HepG2 (cell line): Measurements from ENCODE around the gene PARK7. TPM values are rescaled to one million over a fixed set of nuclear protein-coding genes. Genes with fewer than 3 reads are reported as not detected.

Experiments
- GABPA ChIP-seq, 2 experiments: IDR thresholded peaks; 2 replicates each; pipeline ENCODE4 v1.6.1; 2011 to 2016; ENCODE audit warnings: low read depth in 2 of 2, low read length in 1 of 2, missing biosample characterization in 1 of 2, missing genetic modification characterization in 1 of 2
- HNF1A ChIP-seq, 2 experiments: sonication (generic) in 1 of 2; formaldehyde crosslinking in 1 of 2; IDR thresholded peaks; 2 replicates each; pipeline versions ENCODE4 v1.4.0 to v1.6.1; 2016 to 2020; ENCODE audit warnings: borderline replicate concordance in 1 of 2, low read depth in 1 of 2, mild to moderate bottlenecking in 1 of 2, missing genetic modification reagents in 1 of 2
- HNF4G ChIP-seq, 2 experiments: sonication (generic) in 1 of 2; formaldehyde crosslinking in 1 of 2; IDR thresholded peaks; 2 replicates each; pipeline versions ENCODE4 v1.4.0 to v1.6.1; 2011 to 2020; ENCODE audit warnings: borderline replicate concordance in 2 of 2, low read depth in 2 of 2, mild to moderate bottlenecking in 2 of 2, low read length in 1 of 2, missing genetic modification reagents in 1 of 2, moderate library complexity in 1 of 2
- KLF16 ChIP-seq, 2 experiments: sonication (generic) in 1 of 2; formaldehyde crosslinking in 1 of 2; IDR thresholded peaks; 2 replicates each; pipeline versions ENCODE4 v1.6.1 to v1.8.0; 2016 to 2023; ENCODE audit warnings: missing genetic modification reagents in 2 of 2, missing compliant biosample characterization in 1 of 2
- PREB ChIP-seq: sonication (generic); formaldehyde crosslinking; IDR thresholded peaks from 2 replicates; pipeline ENCODE4 v1.4.0; 2020; ENCODE audit warnings: missing genetic modification reagents
- TARDBP ChIP-seq: sonication (generic); formaldehyde crosslinking; IDR thresholded peaks from 2 replicates; pipeline ENCODE4 v1.8.0; 2022; ENCODE audit warnings: mild to moderate bottlenecking, missing genetic modification reagents
- ZNF142 ChIP-seq: sonication (generic); formaldehyde crosslinking; IDR thresholded peaks from 2 replicates; pipeline ENCODE4 v1.4.0; 2020; ENCODE audit warnings: missing genetic modification reagents
- ZNF549 ChIP-seq: sonication (generic); formaldehyde crosslinking; IDR thresholded peaks from 2 replicates; pipeline ENCODE4 v1.5.0; 2020; ENCODE audit warnings: missing genetic modification reagents
- ZNF776 ChIP-seq: sonication (generic); formaldehyde crosslinking; IDR thresholded peaks from 2 replicates; pipeline ENCODE4 v1.4.0; 2020; ENCODE audit warnings: mild to moderate bottlenecking, missing genetic modification reagents
- ZNF784 ChIP-seq: sonication (generic); formaldehyde crosslinking; IDR thresholded peaks from 2 replicates; pipeline ENCODE4 v1.5.1; 2020; ENCODE audit warnings: missing genetic modification reagents, mild to moderate bottlenecking, borderline replicate concordance
- polyA plus RNA-seq, 8 experiments: library from polyadenylated mRNA; depleted of rRNA in 3 of 8; stranded (reverse) in 7 of 8; unstranded in 1 of 8; fragments of >200 nt; fragmentation: Illumina TruSeq in 4 of 8; extraction: Trizol in 4 of 8; gene quantifications; 2 replicates each; pipeline versions ENCODE4 v1.2.1 to v1.2.3, GENCODE V29; 2011 to 2016; ENCODE audit warnings: low read depth in 4 of 8, missing spikeins in 1 of 8, mixed read lengths in 1 of 8; ENCODE audit not compliant: insufficient read depth in 1 of 8
- total RNA-seq, 5 experiments: library from RNA; depleted of rRNA; stranded (reverse); fragments of >200 nt; fragmentation: Illumina TruSeq; extraction: Trizol; gene quantifications; 2 replicates each; pipeline ENCODE4 v1.2.3, GENCODE V29; 2016; ENCODE audit warnings: low read depth in 1 of 5

PARK7 gene
- total and polyA plus RNA-seq, 2 of the 13 experiments (the other 11 are each of a cell fraction or from before 2014, with no cell fraction given), result 212 to 296 TPM

GRCh38 chr1:7961216-7962013 is at the start of gene PARK7 (continued):
- TF ChIP-seq HNF4G (IDR thresholded peaks at IDR 0.05; ENCODE audit: borderline replicate concordance, low read depth, low read length) (peak; percentile 23; the same call in 1 of the 2 replicates), HNF4G (CRISPR knock-in tag; IDR thresholded peaks at IDR 0.05; ENCODE audit: borderline replicate concordance, low read depth) (peak; percentile 51; the same call in 1 of the 2 replicates), ZNF776 (CRISPR knock-in tag) (peak; percentile 95), ZNF784 (CRISPR knock-in tag) (peak; percentile 66; the same call in 1 of the 2 replicates), GABPA (IDR thresholded peaks at IDR 0.05; ENCODE audit: low read depth, low read length) (peak; percentile 76), GABPA (CRISPR knock-in tag; IDR thresholded peaks at IDR 0.05; ENCODE audit: low read depth) (peak; percentile 93), ZNF142 (CRISPR knock-in tag) (peak; percentile 80; the same call in 1 of the 2 replicates), KLF16 (CRISPR knock-in tag; IDR thresholded peaks at IDR 0.05) (peak; percentile 58 to 82; a peak in 2 of 4 replicates), ZNF549 (CRISPR knock-in tag) (no peak), HNF1A (IDR thresholded peaks at IDR 0.05; ENCODE audit: low read depth) (no peak), HNF1A (CRISPR knock-in tag; IDR thresholded peaks at IDR 0.05; ENCODE audit: borderline replicate concordance) (peak; percentile 86; the same call in 1 of the 2 replicates), TARDBP (CRISPR knock-in tag) (peak; percentile 93), PREB (peak; percentile 34; the same call in 1 of the 2 replicates)
